Stimulated activated CD4-positive, alpha-beta T cell treated with anti-CD3 and anti-CD28 coated beads, Interleukin-12 subunit alpha, Interleukin-12 subunit beta, amount 100 ng/mL, for 48 hours (primary cell): ENCODE measurements around the gene HDAC9.

Experiments
- DNase-seq, 3 donors: peaks; one replicate each; pipeline ENCODE4 v3.0.0-alpha.2; 2020; ENCODE audit warnings: low read depth in 2 of 3, low spot score in 1 of 3

Gene HDAC9

DNA sequence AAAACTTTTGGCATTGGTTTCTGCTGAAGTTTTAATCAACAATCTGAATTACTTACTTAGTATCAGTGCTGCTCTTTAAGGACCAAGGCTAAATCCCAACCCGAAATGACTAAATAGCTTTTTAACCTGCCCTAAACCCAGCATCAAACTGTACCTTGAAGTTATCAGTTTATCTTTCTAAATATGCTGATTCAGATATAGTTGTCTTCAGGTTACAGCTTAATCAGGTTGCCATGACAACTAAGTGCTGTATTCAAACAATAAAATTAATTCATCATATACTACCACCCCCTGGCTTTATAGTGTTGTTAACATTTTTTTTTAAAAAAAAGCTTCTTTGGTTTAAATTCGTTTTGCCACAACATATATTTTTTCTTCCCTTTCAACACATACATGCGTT lies 382.3 kb downstream of the HDAC9 start:
- no peak for DNase-seq

- no peak for DNase-seq
These were observed 391.3 kb downstream of the HDAC9 start for GRCh38 chr7:18886832-18887231.

- DNase-seq: no peak
These were observed 393.9 kb downstream of the HDAC9 start for GRCh38 chr7:18889436-18889835.

DNA sequence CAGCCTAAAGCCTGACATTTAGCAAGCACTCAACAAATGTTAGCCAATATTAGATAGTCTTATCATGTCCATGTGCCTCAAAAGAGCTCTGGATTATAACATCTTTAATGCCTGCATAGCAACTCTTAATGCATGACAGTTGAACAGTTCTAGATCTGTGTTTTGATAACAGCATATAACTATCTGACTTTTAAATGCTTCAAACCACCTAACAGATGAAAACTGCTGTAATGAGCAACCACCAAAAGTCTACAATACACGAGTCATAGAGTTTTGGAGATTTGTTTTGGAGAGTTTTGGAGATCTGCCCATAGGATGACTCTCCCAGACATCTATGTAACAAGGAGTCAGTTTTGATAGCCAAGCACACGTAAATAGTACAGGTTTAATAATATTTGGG lies 394.6 kb downstream of the HDAC9 start:
- DNase-seq: no peak

DNA sequence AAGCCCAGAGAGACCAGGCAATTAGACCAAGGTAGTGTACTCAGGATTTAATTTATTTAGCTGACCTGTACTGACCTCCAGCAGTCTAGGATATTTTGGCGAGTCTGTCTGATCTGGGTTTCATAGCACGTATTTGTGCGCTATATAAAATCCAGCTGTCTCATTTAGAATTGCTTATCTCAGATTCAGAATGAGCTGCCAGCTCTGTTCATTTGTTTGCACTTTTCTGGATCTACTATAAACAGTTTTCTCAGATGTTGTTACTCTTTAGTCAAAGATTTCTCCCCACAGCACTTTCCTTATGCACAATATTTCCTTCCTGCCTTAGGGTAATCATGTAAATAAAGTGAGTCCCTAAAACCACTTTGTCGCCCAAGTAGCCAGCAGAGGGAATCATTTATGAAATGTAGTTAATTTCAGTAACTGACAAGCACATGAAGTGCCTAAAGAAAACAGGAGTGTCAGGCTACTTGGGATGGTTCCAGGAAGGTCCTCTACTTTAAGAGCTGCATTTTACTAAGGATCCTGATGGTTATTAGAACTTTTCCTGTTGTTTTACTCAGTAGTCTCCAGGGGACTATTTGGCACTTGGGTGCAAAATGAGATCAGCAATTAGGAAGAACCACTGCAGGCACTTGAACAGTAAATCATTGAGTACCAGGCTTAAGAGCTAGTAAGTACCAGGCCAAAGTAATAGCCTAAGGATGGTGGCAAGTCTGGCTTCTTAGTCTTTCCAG lies 395.5 kb downstream of the HDAC9 start:
- DNase-seq: no peak

GRCh38 chr7:18893156-18893555 lies 397.6 kb downstream of the HDAC9 start:
- DNase-seq: no peak

DNA sequence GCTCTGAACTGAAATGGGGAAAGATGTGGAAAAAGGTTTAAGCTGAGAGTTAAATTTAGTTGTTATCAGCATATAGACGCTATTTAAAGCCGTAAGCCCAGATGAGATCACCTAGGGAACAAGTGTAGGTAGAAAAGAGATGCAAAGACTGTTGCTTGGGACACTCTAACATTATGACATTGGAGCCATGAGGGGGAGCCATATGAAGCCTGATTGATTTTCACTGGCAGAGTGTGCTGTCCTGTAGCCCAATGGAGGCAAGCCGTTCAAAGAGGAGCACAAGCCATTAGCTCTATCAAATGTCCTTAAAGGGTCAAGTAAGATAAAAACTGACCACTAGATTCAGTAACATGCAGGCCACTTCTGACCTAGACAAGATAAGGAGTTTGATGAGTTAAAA lies 398.6 kb downstream of the HDAC9 start:
- DNase-seq: no peak

DNA sequence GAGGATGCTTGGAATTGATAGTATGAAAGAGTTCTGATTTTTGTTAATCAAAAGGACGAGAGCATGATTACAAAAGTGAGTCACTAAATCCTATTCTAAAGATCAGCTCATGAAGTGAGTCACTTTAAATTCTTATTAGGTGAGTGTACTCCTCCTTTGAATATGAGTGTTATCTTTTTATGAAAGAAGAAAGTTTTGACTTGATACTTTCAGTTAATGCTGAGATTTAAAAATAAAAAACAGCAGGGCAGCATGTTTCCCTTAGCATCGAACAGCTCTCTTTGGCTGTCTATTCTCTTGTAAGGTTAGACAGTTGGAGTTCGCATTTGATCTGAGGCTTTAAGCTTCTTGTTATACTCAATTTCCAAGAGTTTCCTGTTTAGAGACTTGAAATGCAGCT lies 399.9 kb downstream of the HDAC9 start:
- no peak for DNase-seq

- no peak for DNase-seq
These were observed 400.9 kb downstream of the HDAC9 start for GRCh38 chr7:18896343-18896975.

DNA sequence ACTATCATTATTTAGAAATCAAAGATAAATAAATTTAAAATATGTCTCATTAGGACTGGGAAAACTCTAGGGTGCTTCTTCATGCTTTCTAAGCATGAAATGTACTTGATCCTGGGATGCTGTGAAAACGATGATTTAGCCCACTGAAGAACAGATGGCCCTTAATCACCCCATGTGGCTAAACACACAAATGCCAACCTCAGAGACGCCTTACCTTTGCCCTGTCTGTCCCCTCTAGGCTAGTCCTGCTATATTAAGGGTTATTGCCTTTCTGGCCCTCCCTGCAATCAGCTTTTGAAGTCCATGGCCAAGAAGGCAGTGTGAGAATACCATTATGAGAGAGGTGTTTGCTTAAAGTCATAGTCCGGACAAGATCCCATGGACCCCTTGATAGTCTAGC lies 404.7 kb downstream of the HDAC9 start:
- no peak for DNase-seq

DNA sequence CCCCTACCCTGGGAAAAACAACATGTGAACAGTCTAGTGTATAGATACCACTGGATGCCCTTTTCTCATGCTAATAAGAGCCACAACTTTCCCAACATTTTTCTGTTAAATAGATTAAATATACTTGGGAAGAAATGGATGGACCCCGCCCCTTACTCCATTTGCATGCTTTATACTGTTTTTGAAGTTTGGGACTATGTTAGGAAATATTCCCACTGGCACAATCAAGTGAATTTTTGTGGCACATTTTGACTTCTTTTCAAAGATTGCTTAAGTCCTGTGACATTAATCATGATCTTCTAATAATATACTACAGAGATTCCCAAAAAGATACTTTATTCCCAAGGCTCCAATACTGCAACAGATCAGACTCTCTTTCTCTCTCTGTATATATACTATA lies 405.3 kb downstream of the HDAC9 start:
- no peak for DNase-seq

DNA sequence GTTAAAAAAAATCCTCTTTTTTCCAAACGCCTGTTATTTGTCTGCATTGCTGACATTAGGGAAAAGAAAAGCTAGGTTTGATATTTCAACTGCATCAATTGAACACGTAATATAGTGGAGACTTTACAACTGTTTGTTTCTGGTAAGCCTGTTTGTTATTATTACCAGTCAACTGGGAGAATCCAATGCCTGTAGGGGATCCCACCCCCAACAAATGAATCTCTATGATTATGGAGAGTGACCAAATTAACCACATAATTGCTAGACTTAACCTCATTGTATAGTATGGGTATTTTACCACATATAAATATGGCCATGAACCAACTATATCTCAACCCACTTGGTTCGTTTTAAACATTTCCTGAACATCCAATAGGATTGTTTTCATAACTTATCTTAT lies 405.8 kb downstream of the HDAC9 start:
- no peak for DNase-seq

GRCh38 chr7:18901982-18902421 lies 406.5 kb downstream of the HDAC9 start:
- no peak for DNase-seq

- no peak for DNase-seq
These were observed 407.3 kb downstream of the HDAC9 start for GRCh38 chr7:18902892-18903291.

GRCh38 chr7:18903695-18904094 lies 408.1 kb downstream of the HDAC9 start:
- DNase-seq: no peak

DNA sequence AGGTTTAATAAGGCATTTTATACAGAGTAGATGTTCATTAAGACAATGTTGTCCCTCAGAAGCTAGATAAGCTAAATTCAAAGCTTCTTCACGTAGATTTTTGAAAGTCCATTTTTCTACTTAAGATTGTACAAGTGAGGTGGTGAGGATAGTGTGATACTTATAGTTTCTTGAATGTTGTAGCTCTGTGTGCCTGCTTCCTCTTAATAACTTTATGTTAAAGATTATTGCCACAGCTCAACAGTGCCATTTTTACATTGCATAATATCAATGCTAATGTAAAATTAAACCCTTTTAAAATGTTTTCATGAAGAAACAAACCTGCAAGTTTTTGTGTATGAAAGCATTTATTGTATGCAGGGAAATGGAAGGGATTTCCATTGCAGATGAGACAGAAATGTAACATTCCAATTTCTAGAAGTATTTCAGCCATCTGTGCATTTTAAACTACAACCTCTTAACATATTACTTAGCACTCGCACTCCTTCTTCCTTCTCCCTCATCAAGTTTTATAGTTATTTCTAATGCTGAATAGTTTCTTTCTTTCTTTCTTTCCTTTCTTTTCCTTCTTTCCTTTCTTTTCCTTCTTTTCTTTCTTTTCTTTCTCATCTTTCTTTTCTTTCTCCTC lies 409.9 kb downstream of the HDAC9 start:
- no peak for DNase-seq

- DNase-seq: no peak
These were observed 411.4 kb downstream of the HDAC9 start for GRCh38 chr7:18906901-18907300.

DNA sequence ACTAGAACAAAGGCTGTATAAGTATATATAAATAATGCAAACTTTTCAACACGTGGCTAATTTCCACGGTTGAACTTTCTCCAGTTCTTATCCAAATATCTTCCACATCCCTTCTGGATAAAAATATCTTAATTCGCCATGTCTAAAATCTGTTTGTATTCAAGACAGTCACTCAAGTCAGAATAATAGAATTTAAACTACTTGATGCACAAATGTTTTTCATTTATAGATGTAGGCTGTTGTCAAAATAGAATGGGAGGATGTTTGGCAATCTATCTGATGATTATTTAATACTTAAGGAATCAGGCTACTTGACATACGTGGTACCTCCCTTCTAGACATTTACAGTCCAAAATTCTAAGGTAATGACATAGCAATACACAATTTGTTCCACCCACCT lies 417.6 kb downstream of the HDAC9 start:
- DNase-seq: no peak

DNA sequence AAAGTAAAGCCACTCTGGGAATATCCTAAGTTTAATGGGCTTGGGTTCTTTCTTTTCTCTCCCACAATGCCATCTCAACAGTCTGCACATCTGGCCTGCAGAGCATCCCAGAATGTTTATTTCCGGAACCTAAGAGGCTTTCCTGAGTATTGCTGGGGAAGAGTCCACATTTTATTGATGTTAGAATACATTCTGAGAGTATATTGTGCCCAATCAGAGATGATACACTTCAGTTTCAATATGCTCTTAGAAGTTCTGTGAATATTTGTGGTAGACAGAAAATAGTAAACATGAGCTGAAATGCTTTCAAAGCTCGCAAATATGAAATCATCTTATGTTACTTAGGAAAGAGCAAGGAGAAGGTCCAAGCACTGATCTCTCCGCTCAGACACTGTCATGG lies 421.3 kb downstream of the HDAC9 start:
- DNase-seq: no peak

GRCh38 chr7:18927134-18927533 lies 431.6 kb downstream of the HDAC9 start:
- DNase-seq: no peak

- DNase-seq: no peak
These were observed 440.7 kb downstream of the HDAC9 start for GRCh38 chr7:18936265-18936664.

GRCh38 chr7:18939771-18940592 lies 444.4 kb downstream of the HDAC9 start:
- no peak for DNase-seq
